CD14-positive monocyte (primary cell): ENCODE results near the gene FOXJ2. TPM values are rescaled to one million over a fixed set of nuclear protein-coding genes. Genes with fewer than 3 reads are reported as not detected.

Experiments
- DNase-seq, 3 donors: peaks; one replicate each; pipeline ENCODE4 v3.0.0-alpha.2; 2011 to 2022
- H2AFZ ChIP-seq: 2 replicates; pipeline ENCODE4 v1.6.0; 2012; ENCODE audit warnings: mild to moderate bottlenecking, low read depth, low read length, inconsistent platforms; ENCODE audit not compliant: insufficient read depth, poor library complexity, severe bottlenecking
- H3K27ac ChIP-seq, 2 donors: 1 replicate in 1 of 2; 2 replicates in 1 of 2; pipeline ENCODE4 v1.5.1; 2012 to 2013; ENCODE audit warnings: low read length in 2 of 2, control low read depth in 1 of 2, inconsistent platforms in 1 of 2, low read depth in 1 of 2, mild to moderate bottlenecking in 1 of 2
- H3K27me3 ChIP-seq, 2 donors: one replicate each; pipeline versions ENCODE4 v1.6.0 to v1.6.1; 2011 to 2013; ENCODE audit warnings: low read length in 2 of 2; ENCODE audit not compliant: control insufficient read depth in 2 of 2, insufficient read depth in 2 of 2
- H3K36me3 ChIP-seq, 2 donors: replicated peaks in 1 of 2; 1 replicate in 1 of 2; 2 replicates in 1 of 2; pipeline versions ENCODE4 v1.5.1 to v1.6.1; 2012 to 2013; ENCODE audit warnings: low read length in 2 of 2, control low read depth in 1 of 2, inconsistent platforms in 1 of 2, mild to moderate bottlenecking in 1 of 2; ENCODE audit not compliant: insufficient read depth in 2 of 2, control insufficient read depth in 1 of 2
- H3K4me1 ChIP-seq, 2 donors: 1 replicate in 1 of 2; 2 replicates in 1 of 2; pipeline versions ENCODE4 v1.5.1 to v1.6.1; 2012 to 2013; ENCODE audit warnings: low read length in 2 of 2, control low read depth in 1 of 2, inconsistent platforms in 1 of 2, mild to moderate bottlenecking in 1 of 2, moderate library complexity in 1 of 2; ENCODE audit not compliant: insufficient read depth in 2 of 2, control insufficient read depth in 1 of 2
- H3K4me2 ChIP-seq: replicated peaks from 2 replicates; pipeline ENCODE3; 2012; ENCODE audit warnings: low read length, moderate library complexity, mild to moderate bottlenecking; ENCODE audit not compliant: poor library complexity, severe bottlenecking; ENCODE audit errors: extremely low read depth
- H3K4me3 ChIP-seq, 3 experiments: fragments of 200-600 bp in 1 of 3; sonication (generic) in 1 of 3; replicated peaks in 1 of 3; 1 replicate in 2 of 3; 2 replicates in 1 of 3; pipeline ENCODE4 v1.5.1; 2011 to 2013; ENCODE audit warnings: low read length in 3 of 3, mild to moderate bottlenecking in 3 of 3, control low read depth in 2 of 3, low read depth in 2 of 3, inconsistent platforms in 1 of 3, moderate library complexity in 1 of 3
- H3K79me2 ChIP-seq: 2 replicates; pipeline ENCODE4 v1.6.0; 2012; ENCODE audit warnings: mild to moderate bottlenecking, control low read depth, inconsistent platforms, low read length, moderate library complexity; ENCODE audit not compliant: insufficient read depth
- H3K9ac ChIP-seq: 2 replicates; pipeline ENCODE4 v1.6.0; 2017; ENCODE audit warnings: low read length, mild to moderate bottlenecking; ENCODE audit not compliant: insufficient read depth, poor library complexity, severe bottlenecking
- H3K9me3 ChIP-seq, 2 donors: replicated peaks in 1 of 2; 1 replicate in 1 of 2; 2 replicates in 1 of 2; pipeline versions ENCODE4 v1.5.1 to v1.6.1; 2012 to 2013; ENCODE audit warnings: low read length in 2 of 2, control low read depth in 1 of 2; ENCODE audit not compliant: control insufficient read depth in 1 of 2, insufficient read depth in 1 of 2
- H4K20me1 ChIP-seq: 2 replicates; pipeline ENCODE4 v1.6.0; 2012; ENCODE audit warnings: mild to moderate bottlenecking, low read length, control low read depth, moderate library complexity; ENCODE audit not compliant: insufficient read depth
- H3K27ac Mint-ChIP-seq, 7 donors: one replicate each; pipeline ENCODE4 v1.8.0; 2020; ENCODE audit warnings: mild to moderate bottlenecking in 7 of 7, mixed read lengths in 7 of 7, moderate library complexity in 6 of 7, inconsistent platforms in 2 of 7
- H3K27me3 Mint-ChIP-seq, 3 donors: one replicate each; pipeline ENCODE4 v1.8.0; 2021 to 2022; ENCODE audit warnings: low read depth in 3 of 3, mild to moderate bottlenecking in 3 of 3, mixed read lengths in 3 of 3, moderate library complexity in 3 of 3, inconsistent platforms in 1 of 3
- H3K36me3 Mint-ChIP-seq, 2 donors: one replicate each; pipeline ENCODE4 v1.8.0; 2020; ENCODE audit warnings: mixed read lengths in 2 of 2, inconsistent platforms in 1 of 2, mild to moderate bottlenecking in 1 of 2
- H3K4me1 Mint-ChIP-seq: one replicate; pipeline ENCODE4 v1.8.0; 2020; ENCODE audit warnings: mild to moderate bottlenecking, mixed read lengths
- H3K4me3 Mint-ChIP-seq, 2 donors: one replicate each; pipeline ENCODE4 v1.8.0; 2020; ENCODE audit warnings: mild to moderate bottlenecking in 2 of 2, mixed read lengths in 2 of 2, moderate library complexity in 1 of 2
- H3K9me3 Mint-ChIP-seq, 7 donors: one replicate each; pipeline ENCODE4 v1.8.0; 2020 to 2022; ENCODE audit warnings: mixed read lengths in 7 of 7, mild to moderate bottlenecking in 6 of 7, moderate library complexity in 6 of 7, inconsistent platforms in 2 of 7
- WGBS: methylation state at CpG from one replicate; pipeline ENCODE4 v1.1.5; 2013; ENCODE audit warnings: missing lambda C conversion rate; ENCODE audit not compliant: insufficient coverage; 5-methylcytosine and 5-hydroxymethylcytosine counted together
- intact Hi-C, 2 donors: fragments of 100-400 bp; cut with micrococcal nuclease; formaldehyde crosslinking; loops; one replicate each; pipeline versions ENCODE4 v1.15.0 to v1.15.1; 2023
- polyA plus RNA-seq, 3 donors: library from polyadenylated mRNA; depleted of rRNA in 1 of 3; unstranded in 2 of 3; stranded (reverse) in 1 of 3; fragments of 300-500 nt in 2 of 3; fragments of >200 nt in 1 of 3; fragmentation: Illumina TruSeq in 2 of 3; gene quantifications; 1 replicate in 2 of 3; 2 replicates in 1 of 3; pipeline ENCODE4 v1.2.3, GENCODE V29; 2012 to 2021
- TF ChIP-seq, protein P1 (sequence below): fragments of 200-600 bp; IDR thresholded peaks from one replicate; pipeline ENCODE4 v1.8.0; 2022; ENCODE audit warnings: antibody characterized with exemption, mild to moderate bottlenecking

Gene FOXJ2
- polyA plus RNA-seq, 3 donors, result 4.9 to 15.0 (median 7.4) TPM

DNA sequence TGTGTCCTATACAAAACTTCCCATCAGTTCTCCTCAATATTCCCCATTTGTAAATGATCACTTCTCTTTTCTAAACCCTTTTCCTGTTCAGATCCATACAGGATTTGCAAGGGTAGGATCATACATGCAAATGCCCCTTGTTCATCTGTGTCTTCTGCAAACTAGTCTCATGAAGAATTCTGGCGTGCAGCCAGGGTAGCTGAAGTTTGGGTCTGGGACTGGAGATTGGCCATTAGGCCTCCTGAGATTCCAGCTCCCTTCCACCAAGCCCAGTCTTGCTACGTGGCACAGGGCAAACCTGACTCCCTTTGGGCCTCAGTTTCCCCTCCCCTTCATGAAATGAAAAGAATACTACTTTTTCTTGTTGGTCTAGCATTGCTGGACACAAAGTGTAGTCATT, 22.3 kb downstream of the FOXJ2 start:
- H3K79me2 ChIP-seq, result peaks cover 4% of the 10 kb centered on the region
- TF ChIP-seq, protein P1, sequence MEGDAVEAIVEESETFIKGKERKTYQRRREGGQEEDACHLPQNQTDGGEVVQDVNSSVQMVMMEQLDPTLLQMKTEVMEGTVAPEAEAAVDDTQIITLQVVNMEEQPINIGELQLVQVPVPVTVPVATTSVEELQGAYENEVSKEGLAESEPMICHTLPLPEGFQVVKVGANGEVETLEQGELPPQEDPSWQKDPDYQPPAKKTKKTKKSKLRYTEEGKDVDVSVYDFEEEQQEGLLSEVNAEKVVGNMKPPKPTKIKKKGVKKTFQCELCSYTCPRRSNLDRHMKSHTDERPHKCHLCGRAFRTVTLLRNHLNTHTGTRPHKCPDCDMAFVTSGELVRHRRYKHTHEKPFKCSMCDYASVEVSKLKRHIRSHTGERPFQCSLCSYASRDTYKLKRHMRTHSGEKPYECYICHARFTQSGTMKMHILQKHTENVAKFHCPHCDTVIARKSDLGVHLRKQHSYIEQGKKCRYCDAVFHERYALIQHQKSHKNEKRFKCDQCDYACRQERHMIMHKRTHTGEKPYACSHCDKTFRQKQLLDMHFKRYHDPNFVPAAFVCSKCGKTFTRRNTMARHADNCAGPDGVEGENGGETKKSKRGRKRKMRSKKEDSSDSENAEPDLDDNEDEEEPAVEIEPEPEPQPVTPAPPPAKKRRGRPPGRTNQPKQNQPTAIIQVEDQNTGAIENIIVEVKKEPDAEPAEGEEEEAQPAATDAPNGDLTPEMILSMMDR, result no peak
- Mint-ChIP-seq H3K4me3 (no peak overlapping the region), H3K27ac (peak overlapping the region in 5 of 7 donors; percentile 10 to 91 (median 82)), H3K27me3 (peaks cover 0 to 3% (median 0%) of the 10 kb centered on the region in 3 donors), H3K9me3 (no peaks in the 10 kb centered on the region), H3K36me3 (peaks cover 45 to 50% of the 10 kb centered on the region in 2 donors), H3K4me1 (peaks cover 87% of the 10 kb centered on the region)
- peaks cover 3 to 19% of the 10 kb centered on the region in 2 donors for H3K36me3 ChIP-seq
- no peak overlapping the region for H3K4me3 ChIP-seq
- WGBS, result 100% methylated on average over 1 of the region's 2 CpGs
- no peak for DNase-seq
- peaks cover 90 to 99% of the 10 kb centered on the region in 2 donors for H3K4me1 ChIP-seq
- no peaks in the 10 kb centered on the region for H3K9me3 ChIP-seq
- H3K27ac ChIP-seq, result peak overlapping the region in 1 of 2 donors; percentile 72
- H3K27me3 ChIP-seq, result no peaks in the 10 kb centered on the region
- H2AFZ ChIP-seq, result no peak overlapping the region
- H3K9ac ChIP-seq, result no peak overlapping the region
- H4K20me1 ChIP-seq, result no peaks in the 10 kb centered on the region
- H3K4me2 ChIP-seq, result no peak overlapping the region
- intact Hi-C loops, result no loop called here

DNA sequence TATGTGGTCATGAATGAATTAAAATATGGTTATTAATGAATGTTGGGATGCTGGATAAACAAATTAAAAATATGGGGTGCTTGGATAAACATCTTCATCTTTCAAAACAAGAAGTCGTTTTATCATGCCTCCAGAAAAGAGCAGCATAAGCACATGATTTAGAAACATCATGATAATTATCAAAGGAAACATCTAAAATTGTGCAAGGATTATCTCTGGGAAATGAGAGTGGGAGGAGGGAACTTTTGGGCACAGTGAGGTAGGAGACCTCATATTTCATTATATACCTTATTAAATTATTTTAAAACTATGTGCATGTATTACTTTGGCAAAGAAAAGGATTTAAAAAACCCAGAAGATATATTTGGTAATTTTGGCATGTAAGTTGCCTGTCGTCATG, 24.8 kb downstream of the FOXJ2 start:
- intact Hi-C loops, result no loop called here
- peak overlapping the region; percentile 82 to 99 (median 95) for H3K27ac Mint-ChIP-seq
- Histone ChIP-seq H3K4me2 (peak overlapping the region; percentile 70), H3K4me3 (peak overlapping the region in 1 of 3 experiments; percentile 60), H3K4me1 (peaks cover 71 to 93% of the 10 kb centered on the region in 2 donors), H2AFZ (no peak overlapping the region), H3K27ac (peak overlapping the region in 1 of 2 donors; percentile 93), H3K36me3 (peaks cover 2 to 21% of the 10 kb centered on the region in 2 donors), H3K9ac (no peak overlapping the region), H3K9me3 (no peaks in the 10 kb centered on the region), H3K27me3 (no peaks in the 10 kb centered on the region), H4K20me1 (no peaks in the 10 kb centered on the region), H3K79me2 (peaks cover 19% of the 10 kb centered on the region)
- H3K4me3 Mint-ChIP-seq, result no peak overlapping the region
- WGBS, result no CpG with 5 or more reads among the region's 2 CpGs
- DNase-seq, result peak in 1 of 3 donors; percentile 39
- TF ChIP-seq, protein P1, result no peak
- peaks cover 0 to 3% (median 0%) of the 10 kb centered on the region in 3 donors for H3K27me3 Mint-ChIP-seq
- H3K9me3 Mint-ChIP-seq, result no peaks in the 10 kb centered on the region
- H3K36me3 Mint-ChIP-seq, result peaks cover 44 to 53% of the 10 kb centered on the region in 2 donors
- peaks cover 81% of the 10 kb centered on the region for H3K4me1 Mint-ChIP-seq
